Urothelium cell line (cell line): ENCODE results near the gene TMEM94.
A peak's percentile ranks its signal among the peaks of the same experiment; 100 is the strongest.
"Not testable (repeated sequence)": the region's sequence is repeated elsewhere in the genome, so short reads cannot be mapped to it uniquely, and the experiment has no call there.

ENCODE experiments used
- DNase-seq: peaks from one replicate; pipeline ENCODE4 v3.0.0; 2011; ENCODE audit warnings: low spot score, mixed read lengths
- FAIRE-seq: peaks from 2 replicates; lab custom pipeline; 2011; peaks lifted over from hg19 to GRCh38; lab: Jason Lieb, UNC

Gene TMEM94

GRCh38 chr17:75475144-75475835 is 18.9 kb downstream of the TMEM94 start:
- FAIRE-seq (no peak), DNase-seq (no peak)

GRCh38 chr17:75475851-75476250 is 19.4 kb downstream of the TMEM94 start:
- FAIRE-seq (no peak), DNase-seq (no peak)

- FAIRE-seq (no peak), DNase-seq (no peak)
These were observed 19.8 kb downstream of the TMEM94 start for GRCh38 chr17:75476271-75476671.

GRCh38 chr17:75476752-75477489 is 20.5 kb downstream of the TMEM94 start:
- DNase-seq (no peak), FAIRE-seq (peak; percentile 46)

GRCh38 chr17:75477490-75477862 is 21.0 kb downstream of the TMEM94 start:
- DNase-seq, FAIRE-seq: not testable (repeated sequence)

- no peak for FAIRE-seq
- DNase-seq = no peak
These were observed 22.1 kb downstream of the TMEM94 start for GRCh38 chr17:75478508-75478907.

GRCh38 chr17:75480281-75480680 is 23.8 kb downstream of the TMEM94 start:
- FAIRE-seq (peak; percentile 40), DNase-seq (no peak)

- DNase-seq (no peak), FAIRE-seq (no peak)
These were observed 25.0 kb downstream of the TMEM94 start for GRCh38 chr17:75481194-75482068.

GRCh38 chr17:75482098-75482942 is 25.9 kb downstream of the TMEM94 start:
- DNase-seq = no peak
- FAIRE-seq = no peak

- DNase-seq = no peak
- FAIRE-seq = no peak
These were observed 29.3 kb downstream of the TMEM94 start for GRCh38 chr17:75485688-75486087.

GRCh38 chr17:75486151-75486550 is 29.7 kb downstream of the TMEM94 start:
- DNase-seq (no peak), FAIRE-seq (no peak)

- FAIRE-seq (peak; percentile 52), DNase-seq (no peak)
These were observed 30.5 kb downstream of the TMEM94 start for GRCh38 chr17:75486951-75487350.

- FAIRE-seq (peak; percentile 23), DNase-seq (no peak)
These were observed 31.1 kb downstream of the TMEM94 start for GRCh38 chr17:75487351-75488070.

- peak; percentile 81 for FAIRE-seq
These were observed 32.5 kb downstream of the TMEM94 start for GRCh38 chr17:75488693-75489510.

GRCh38 chr17:75489511-75489955 is 33.1 kb downstream of the TMEM94 start:
- FAIRE-seq (no peak), DNase-seq (no peak)

More at GRCh38 chr17:75488693-75489510, 32.5 kb downstream of the TMEM94 start:
- DNase-seq = no peak

- FAIRE-seq = no peak
- DNase-seq = no peak
These were observed 33.8 kb downstream of the TMEM94 start for GRCh38 chr17:75490173-75490743.

GRCh38 chr17:75490953-75491649 is 34.7 kb downstream of the TMEM94 start:
- no peak for FAIRE-seq
- DNase-seq = no peak

GRCh38 chr17:75491680-75492079 is 35.2 kb downstream of the TMEM94 start:
- FAIRE-seq (no peak), DNase-seq (no peak)
